H1 (cell line): Measurements from ENCODE around the gene LRRTM4. TPM values are rescaled to one million over a fixed set of nuclear protein-coding genes. Genes with fewer than 3 reads are reported as not detected.

Experiments
- EGR1 ChIP-seq: IDR thresholded peaks from 2 replicates; pipeline ENCODE4 v1.6.1; 2011; ENCODE audit warnings: low read depth, low read length, borderline replicate concordance
- SIN3A ChIP-seq, 2 experiments: IDR thresholded peaks in 1 of 2; conservative IDR thresholded peaks in 1 of 2; 2 replicates each; pipeline ENCODE4 v1.6.1; 2011 to 2012; ENCODE audit warnings: low read length in 2 of 2, improper control_type of control experiment in 1 of 2, low read depth in 1 of 2, mild to moderate bottlenecking in 1 of 2
- SUZ12 ChIP-seq: fragments of 200-600 bp; sonication (generic); IDR thresholded peaks from 2 replicates; pipeline ENCODE4 v1.6.1; 2012; ENCODE audit warnings: mild to moderate bottlenecking, inconsistent platforms, low read length, moderate library complexity, mixed read lengths
- TBP ChIP-seq: IDR thresholded peaks from 2 replicates; pipeline ENCODE4 v1.6.1; 2011; ENCODE audit warnings: low read depth, low read length, improper control_type of control experiment
- TCF12 ChIP-seq: IDR thresholded peaks from 2 replicates; pipeline ENCODE4 v1.6.1; 2011; ENCODE audit warnings: low read depth, mild to moderate bottlenecking, low read length
- polyA plus RNA-seq, 7 experiments: library from polyadenylated mRNA; depleted of rRNA in 3 of 7; stranded (reverse) in 5 of 7; unstranded in 2 of 7; fragments of >200 nt in 5 of 7; fragments of 200-250 nt in 2 of 7; gene quantifications; 1 replicate in 5 of 7; 2 replicates in 1 of 7; 4 replicates in 1 of 7; pipeline versions ENCODE4 v1.2.1 to v1.2.3, GENCODE V29; 2011 to 2013; ENCODE audit warnings: missing spikeins in 2 of 7, mixed read lengths in 2 of 7
- total RNA-seq: library from RNA; stranded (reverse); fragmentation: NEBNext Ultra II Directional; extraction: Animal tissue kit (Norgen Biotek cat#: 25700); gene quantifications from 2 replicates; pipeline ENCODE4 v1.2.1, GENCODE V29; 2021

LRRTM4 gene
- total and polyA plus RNA-seq, 2 of the 8 experiments (the other 6 are each of a cell fraction or from before 2014, with no cell fraction given): 3.6 to 9.5 TPM

GRCh38 chr2:76745605-76746004 lies 776.6 kb downstream of the LRRTM4 start (continued):
- no peak for TF ChIP-seq SUZ12
- TF ChIP-seq TCF12: no peak
- no peak for TF ChIP-seq TBP
- no peak for TF ChIP-seq SIN3A (conservative IDR thresholded peaks at IDR 0.05 in 1 of 2, IDR thresholded peaks at IDR 0.05 in 1 of 2; ENCODE audit: low read depth in 1 of 2, low read length in 2 of 2)
- no peak for TF ChIP-seq EGR1
